Trophoblast cell (in vitro differentiated cells and primary cell): Measurements from ENCODE around the gene RAD51B.

ENCODE experiments used
- DNase-seq, 2 donors: peaks; one replicate each; pipeline ENCODE4 v3.0.0-alpha.2; 2016
- H2AFZ ChIP-seq: 2 replicates; pipeline ENCODE4 v1.6.1; 2013; ENCODE audit warnings: low read length, moderate library complexity, mild to moderate bottlenecking; ENCODE audit not compliant: insufficient read depth, poor library complexity
- H2AK5ac ChIP-seq: 2 replicates; pipeline ENCODE4 v1.6.1; 2013; ENCODE audit warnings: mild to moderate bottlenecking, low read length
- H2BK120ac ChIP-seq: 2 replicates; pipeline ENCODE4 v1.6.1; 2013; ENCODE audit warnings: low read length, mild to moderate bottlenecking, moderate library complexity; ENCODE audit not compliant: insufficient read depth, poor library complexity
- H2BK12ac ChIP-seq: 2 replicates; pipeline ENCODE4 v1.6.1; 2013; ENCODE audit warnings: mild to moderate bottlenecking, low read length, moderate library complexity
- H2BK5ac ChIP-seq: 2 replicates; pipeline ENCODE4 v1.6.1; 2013; ENCODE audit warnings: low read length, low read depth, moderate library complexity, mild to moderate bottlenecking; ENCODE audit not compliant: poor library complexity
- H3K14ac ChIP-seq: 2 replicates; pipeline ENCODE4 v1.6.1; 2013; ENCODE audit warnings: mild to moderate bottlenecking, low read length
- H3K18ac ChIP-seq: 2 replicates; pipeline ENCODE4 v1.6.1; 2013; ENCODE audit warnings: mild to moderate bottlenecking, low read length
- H3K23ac ChIP-seq: 2 replicates; pipeline ENCODE4 v1.6.1; 2013; ENCODE audit warnings: low read length
- H3K27ac ChIP-seq: 2 replicates; pipeline ENCODE4 v1.5.1; 2013; ENCODE audit warnings: low read depth, mild to moderate bottlenecking, inconsistent platforms, low read length, moderate library complexity
- H3K27me3 ChIP-seq: 2 replicates; pipeline ENCODE4 v1.6.1; 2013; ENCODE audit warnings: inconsistent platforms, mild to moderate bottlenecking, low read length, moderate library complexity; ENCODE audit not compliant: insufficient read depth
- H3K36me3 ChIP-seq, 2 experiments: 1 replicate in 1 of 2; 2 replicates in 1 of 2; pipeline ENCODE4 v1.6.1; 2013; ENCODE audit warnings: low read length in 2 of 2, mild to moderate bottlenecking in 2 of 2, moderate library complexity in 1 of 2; ENCODE audit not compliant: insufficient read depth in 2 of 2, control insufficient read depth in 1 of 2
- H3K4ac ChIP-seq: 2 replicates; pipeline ENCODE4 v1.6.1; 2013; ENCODE audit warnings: low read depth, mild to moderate bottlenecking, low read length, moderate library complexity
- H3K4me1 ChIP-seq, 2 experiments: 1 replicate in 1 of 2; 2 replicates in 1 of 2; pipeline ENCODE4 v1.6.1; 2013; ENCODE audit warnings: low read length in 2 of 2, mild to moderate bottlenecking in 2 of 2, moderate library complexity in 1 of 2; ENCODE audit not compliant: insufficient read depth in 2 of 2, control insufficient read depth in 1 of 2
- H3K4me2 ChIP-seq: 2 replicates; pipeline ENCODE4 v1.6.1; 2013; ENCODE audit warnings: inconsistent platforms, mild to moderate bottlenecking, low read length, moderate library complexity
- H3K4me3 ChIP-seq: 2 replicates; pipeline ENCODE4 v1.5.1; 2013; ENCODE audit warnings: mild to moderate bottlenecking, low read depth, low read length, inconsistent platforms
- H3K79me1 ChIP-seq: one replicate; pipeline ENCODE4 v1.6.1; 2013; ENCODE audit warnings: low read length
- H3K79me2 ChIP-seq: 2 replicates; pipeline ENCODE4 v1.6.1; 2013; ENCODE audit warnings: low read length, mild to moderate bottlenecking; ENCODE audit not compliant: control insufficient read depth, insufficient read depth, poor library complexity
- H3K9ac ChIP-seq: 2 replicates; pipeline ENCODE4 v1.6.1; 2013; ENCODE audit warnings: mild to moderate bottlenecking, low read length
- H3K9me3 ChIP-seq: 2 replicates; pipeline ENCODE4 v1.6.1; 2013; ENCODE audit warnings: low read depth, mild to moderate bottlenecking, control low read depth, inconsistent platforms, low read length; ENCODE audit not compliant: insufficient read depth
- H4K12ac ChIP-seq: 2 replicates; pipeline ENCODE4 v1.6.1; 2013; ENCODE audit warnings: low read depth, mild to moderate bottlenecking, low read length, moderate library complexity
- H4K8ac ChIP-seq: 2 replicates; pipeline ENCODE4 v1.6.1; 2013; ENCODE audit warnings: low read depth, mild to moderate bottlenecking, low read length, moderate library complexity
- H4K91ac ChIP-seq: one replicate; pipeline ENCODE4 v1.6.1; 2013; ENCODE audit warnings: low read depth, mild to moderate bottlenecking, low read length, moderate library complexity
- WGBS: extraction: QIAGEN DNeasy Blood & Tissue Kit; methylation state at CpG from one replicate; pipeline ENCODE4 v1.1.7; 2013; ENCODE audit warnings: missing lambda C conversion rate; ENCODE audit not compliant: insufficient read length, insufficient coverage; ENCODE audit errors: extremely low coverage; 5-methylcytosine and 5-hydroxymethylcytosine counted together

Gene RAD51B

DNA sequence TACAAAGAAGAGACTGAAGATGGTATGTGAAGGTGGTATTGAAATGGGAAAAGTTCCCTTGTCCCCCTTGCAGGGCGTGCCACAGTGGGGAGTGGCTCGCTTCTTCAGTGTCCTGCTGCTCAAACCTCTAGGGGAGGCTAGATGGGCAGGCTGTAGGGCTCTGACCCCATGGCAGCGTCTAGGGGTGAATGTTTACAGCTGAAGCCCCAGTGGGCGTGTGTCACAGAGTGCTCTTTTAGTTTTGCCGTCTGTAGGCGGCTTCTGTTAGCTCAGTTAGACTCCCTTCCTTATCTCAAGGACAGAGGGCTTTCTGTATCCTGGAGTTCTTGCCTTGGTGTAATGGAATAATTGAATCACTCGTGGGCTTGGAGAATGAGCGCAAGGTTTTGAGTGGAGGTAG lies 266.2 kb downstream of the RAD51B start:
- H3K79me2 ChIP-seq, result no peaks in the 10 kb centered on the region
- H3K4me3 ChIP-seq, result no peak overlapping the region
- peak overlapping the region; percentile 31 for H4K12ac ChIP-seq
- H2AK5ac ChIP-seq, result peak overlapping the region; percentile 50
- H3K9ac ChIP-seq, result no peak overlapping the region
- no peaks in the 10 kb centered on the region for H3K27me3 ChIP-seq
- peak overlapping the region; percentile 80 for H3K18ac ChIP-seq
- H3K23ac ChIP-seq, result no peak overlapping the region
- H4K8ac ChIP-seq, result peak overlapping the region; percentile 0
- WGBS, result no CpG with 5 or more reads among the region's 8 CpGs
- H3K36me3 ChIP-seq, result no peaks in the 10 kb centered on the region
- peak overlapping the region; percentile 73 for H2BK12ac ChIP-seq
- no peak overlapping the region for H3K4me2 ChIP-seq
- peak overlapping the region; percentile 37 for H3K14ac ChIP-seq
- H2BK5ac ChIP-seq, result peak overlapping the region; percentile 32
- peak overlapping the region; percentile 75 for H2BK120ac ChIP-seq
- no peak overlapping the region for H3K27ac ChIP-seq
- no peaks in the 10 kb centered on the region for H3K9me3 ChIP-seq
- peaks cover 2 to 5% of the 10 kb centered on the region in 2 experiments for H3K4me1 ChIP-seq
- H3K79me1 ChIP-seq, result peaks cover 12% of the 10 kb centered on the region
- H4K91ac ChIP-seq, result peak overlapping the region; percentile 82
- H3K4ac ChIP-seq, result no peak overlapping the region
- no peak overlapping the region for H2AFZ ChIP-seq
- no peak for DNase-seq

DNA sequence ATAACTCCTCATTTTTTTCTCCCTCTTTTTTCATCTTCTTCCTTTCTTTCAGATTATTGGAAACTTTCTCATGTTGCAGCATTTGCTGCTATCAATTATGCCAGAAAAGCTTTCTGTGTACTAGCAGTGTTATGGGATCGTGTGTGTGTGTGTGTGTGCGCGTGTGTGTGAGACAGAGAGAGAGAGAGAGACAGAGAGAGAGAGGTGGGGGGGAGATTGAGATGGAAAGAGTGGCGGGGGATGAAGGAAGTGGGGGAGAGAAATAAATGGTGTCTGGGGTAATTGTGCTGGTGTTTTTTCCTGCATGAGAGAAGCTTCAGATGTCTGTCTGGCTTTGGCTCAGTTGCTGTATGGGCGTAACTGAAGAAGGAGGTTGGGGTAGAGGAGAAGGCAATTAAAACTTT lies 268.9 kb downstream of the RAD51B start:
- no peak overlapping the region for H3K23ac ChIP-seq
- no peak overlapping the region for H3K4ac ChIP-seq
- peak overlapping the region; percentile 61 for H4K91ac ChIP-seq
- H3K18ac ChIP-seq, result peak overlapping the region; percentile 11
- peaks cover 2 to 5% of the 10 kb centered on the region in 2 experiments for H3K4me1 ChIP-seq
- no peaks in the 10 kb centered on the region for H3K27me3 ChIP-seq
- no peak overlapping the region for H3K9ac ChIP-seq
- peak overlapping the region; percentile 48 for H3K14ac ChIP-seq
- H2AK5ac ChIP-seq, result no peak overlapping the region
- H4K12ac ChIP-seq, result no peak overlapping the region
- peak overlapping the region; percentile 54 for H2BK12ac ChIP-seq
- DNase-seq, result no peak
- peaks cover 12% of the 10 kb centered on the region for H3K79me1 ChIP-seq
- H2BK5ac ChIP-seq, result no peak overlapping the region
- peak overlapping the region; percentile 74 for H4K8ac ChIP-seq
- H2BK120ac ChIP-seq, result peak overlapping the region; percentile 93
- H2AFZ ChIP-seq, result no peak overlapping the region
- 100% methylated on average over 3 of the region's 5 CpGs for WGBS
- H3K79me2 ChIP-seq, result no peaks in the 10 kb centered on the region
- H3K4me3 ChIP-seq, result no peak overlapping the region
- no peaks in the 10 kb centered on the region for H3K36me3 ChIP-seq
- peak overlapping the region; percentile 82 for H3K27ac ChIP-seq
- no peaks in the 10 kb centered on the region for H3K9me3 ChIP-seq
- peak overlapping the region; percentile 34 for H3K4me2 ChIP-seq

DNA sequence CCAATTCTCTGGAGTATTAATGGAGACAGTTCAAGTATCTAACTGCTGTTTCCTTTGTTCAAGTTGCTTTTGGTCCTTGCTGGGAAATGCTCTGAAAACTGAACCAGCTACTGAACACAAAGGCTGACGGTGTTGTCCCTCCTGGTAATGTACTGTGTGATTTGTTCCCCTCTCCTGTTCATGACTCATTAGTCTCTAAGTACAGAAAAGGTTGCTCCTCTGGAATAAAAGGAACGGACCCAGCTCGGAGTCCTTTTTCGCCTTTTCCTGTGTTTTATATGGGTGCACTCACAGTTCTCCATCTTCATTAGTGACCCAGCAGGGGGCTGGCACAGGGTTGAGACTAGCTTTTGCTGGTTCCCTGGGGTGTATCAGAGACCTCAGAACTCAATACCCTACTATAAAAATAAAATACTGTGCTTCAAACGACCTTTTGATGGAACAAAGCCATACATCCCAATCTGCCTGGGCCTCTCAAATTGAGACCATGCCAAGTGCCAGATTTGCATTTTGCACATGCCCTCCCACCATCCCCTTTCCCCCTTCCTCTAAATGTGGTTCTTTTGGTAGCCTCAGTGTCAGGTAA lies 269.7 kb downstream of the RAD51B start:
- Histone ChIP-seq H4K91ac (peak overlapping the region; percentile 94), H3K9ac (no peak overlapping the region), H2AFZ (peak overlapping the region; percentile 39), H3K14ac (no peak overlapping the region), H3K27me3 (no peaks in the 10 kb centered on the region), H3K4me1 (peaks cover 2 to 5% of the 10 kb centered on the region in 2 experiments), H3K4ac (no peak overlapping the region), H3K36me3 (no peaks in the 10 kb centered on the region), H2BK12ac (peak overlapping the region; percentile 80), H3K79me2 (no peaks in the 10 kb centered on the region), H3K18ac (peak overlapping the region; percentile 56), H4K12ac (no peak overlapping the region), H3K9me3 (no peaks in the 10 kb centered on the region), H2AK5ac (peak overlapping the region; percentile 79), H2BK120ac (peak overlapping the region; percentile 69), H3K4me3 (no peak overlapping the region), H4K8ac (peak overlapping the region; percentile 52), H3K79me1 (peaks cover 12% of the 10 kb centered on the region), H3K27ac (peak overlapping the region; percentile 44), H2BK5ac (peak overlapping the region; percentile 87), H3K23ac (no peak overlapping the region), H3K4me2 (no peak overlapping the region)
- WGBS, result no CpG with 5 or more reads among the region's 5 CpGs
- DNase-seq, result no peak

DNA sequence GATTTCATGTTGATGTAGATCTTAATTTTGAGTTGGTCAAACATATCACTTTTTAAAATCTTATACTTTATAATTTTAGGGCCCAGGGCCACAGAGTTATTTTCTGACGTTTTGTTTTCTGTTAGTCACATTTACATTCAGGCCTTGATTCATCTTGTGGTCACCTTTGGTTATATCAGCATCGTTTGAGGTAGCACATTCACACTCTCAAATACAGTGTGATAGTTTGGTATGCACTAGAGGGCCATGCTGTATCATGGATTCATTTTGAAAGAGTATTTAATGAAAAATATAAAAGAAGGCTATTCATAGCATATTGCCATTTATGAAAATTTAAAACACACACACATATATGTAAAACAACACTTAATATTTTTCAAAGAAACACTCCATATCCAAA lies 274.6 kb downstream of the RAD51B start:
- no peaks in the 10 kb centered on the region for H3K9me3 ChIP-seq
- no peak overlapping the region for H2BK5ac ChIP-seq
- H3K9ac ChIP-seq, result no peak overlapping the region
- H3K4me1 ChIP-seq, result no peaks in the 10 kb centered on the region
- no peaks in the 10 kb centered on the region for H3K79me2 ChIP-seq
- H3K14ac ChIP-seq, result no peak overlapping the region
- no peak overlapping the region for H2AK5ac ChIP-seq
- H3K4me2 ChIP-seq, result no peak overlapping the region
- WGBS, result no CpG with 5 or more reads among the region's 2 CpGs
- H3K79me1 ChIP-seq, result peaks cover 4% of the 10 kb centered on the region
- no peak overlapping the region for H3K18ac ChIP-seq
- no peak overlapping the region for H2BK12ac ChIP-seq
- DNase-seq, result no peak
- no peak overlapping the region for H4K91ac ChIP-seq
- no peak overlapping the region for H3K27ac ChIP-seq
- no peak overlapping the region for H2BK120ac ChIP-seq
- H3K4me3 ChIP-seq, result no peak overlapping the region
- H4K8ac ChIP-seq, result no peak overlapping the region
- H3K27me3 ChIP-seq, result no peaks in the 10 kb centered on the region
- no peak overlapping the region for H3K23ac ChIP-seq
- no peak overlapping the region for H2AFZ ChIP-seq
- H4K12ac ChIP-seq, result no peak overlapping the region
- H3K4ac ChIP-seq, result no peak overlapping the region
- H3K36me3 ChIP-seq, result no peaks in the 10 kb centered on the region
